Panc1 (cell line): ENCODE measurements around the gene BABAM2.

ENCODE experiments used
- CTCF ChIP-seq: fragments of 450-650 bp; IDR thresholded peaks from 2 replicates; pipeline ENCODE4 v1.5.1; 2017; ENCODE audit warnings: mild to moderate bottlenecking
- POLR2AphosphoS5 ChIP-seq: IDR thresholded peaks from 2 replicates; pipeline ENCODE4 v1.6.1; 2012; ENCODE audit warnings: mild to moderate bottlenecking, low read depth, low read length, moderate library complexity

GRCh38 chr2:28247290-28247689, 356.8 kb downstream of the BABAM2 start:
- TF ChIP-seq POLR2AphosphoS5 = no peak
- no peak for TF ChIP-seq CTCF
